Transverse colon (tissue), 3 donors: ENCODE results near the gene MEF2A.

Experiments
- POLR2A ChIP-seq: fragments of 450-650 bp; IDR thresholded peaks from one replicate; pipeline ENCODE4 v1.6.1; 2016; ENCODE audit warnings: antibody characterized with exemption, mild to moderate bottlenecking, moderate library complexity
- TF ChIP-seq, protein P1 (sequence below), 5 experiments: fragments of 200-600 bp in 3 of 5; fragments of 450-650 bp in 2 of 5; sonication (generic) in 3 of 5; IDR thresholded peaks; 1 replicate in 2 of 5; 2 replicates in 3 of 5; pipeline ENCODE4 v1.5.1; 2016 to 2017; ENCODE audit warnings: antibody characterized with exemption in 5 of 5, inconsistent platforms in 3 of 5, mild to moderate bottlenecking in 2 of 5, moderate library complexity in 1 of 5

GRCh38 chr15:99738021-99738847 lies 172.4 kb downstream of the MEF2A start:
- TF ChIP-seq POLR2A, result no peak
- TF ChIP-seq, protein P1, sequence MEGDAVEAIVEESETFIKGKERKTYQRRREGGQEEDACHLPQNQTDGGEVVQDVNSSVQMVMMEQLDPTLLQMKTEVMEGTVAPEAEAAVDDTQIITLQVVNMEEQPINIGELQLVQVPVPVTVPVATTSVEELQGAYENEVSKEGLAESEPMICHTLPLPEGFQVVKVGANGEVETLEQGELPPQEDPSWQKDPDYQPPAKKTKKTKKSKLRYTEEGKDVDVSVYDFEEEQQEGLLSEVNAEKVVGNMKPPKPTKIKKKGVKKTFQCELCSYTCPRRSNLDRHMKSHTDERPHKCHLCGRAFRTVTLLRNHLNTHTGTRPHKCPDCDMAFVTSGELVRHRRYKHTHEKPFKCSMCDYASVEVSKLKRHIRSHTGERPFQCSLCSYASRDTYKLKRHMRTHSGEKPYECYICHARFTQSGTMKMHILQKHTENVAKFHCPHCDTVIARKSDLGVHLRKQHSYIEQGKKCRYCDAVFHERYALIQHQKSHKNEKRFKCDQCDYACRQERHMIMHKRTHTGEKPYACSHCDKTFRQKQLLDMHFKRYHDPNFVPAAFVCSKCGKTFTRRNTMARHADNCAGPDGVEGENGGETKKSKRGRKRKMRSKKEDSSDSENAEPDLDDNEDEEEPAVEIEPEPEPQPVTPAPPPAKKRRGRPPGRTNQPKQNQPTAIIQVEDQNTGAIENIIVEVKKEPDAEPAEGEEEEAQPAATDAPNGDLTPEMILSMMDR (IDR thresholded peaks at IDR 0.05), result no peak
